GM21737 (cell line): ENCODE data around the gene GNG8.
"Not testable (repeated sequence)": the region's sequence is repeated elsewhere in the genome, so short reads cannot be mapped to it uniquely, and the experiment has no call there.

ENCODE experiments used
- ATAC-seq: cut with Tn5 transposase; IDR thresholded peaks from one replicate; pipeline ENCODE4 v1.9.1; 2021; ENCODE audit warnings: mild to moderate bottlenecking, moderate library complexity; ENCODE audit not compliant: unreplicated experiment

GNG8 gene

GRCh38 chr19:46648060-46648960 is 12.3 kb upstream of the GNG8 start:
- ATAC-seq, result no peak

GRCh38 chr19:46646402-46646801 is 10.4 kb upstream of the GNG8 start:
- ATAC-seq, result no peak

- ATAC-seq, result no peak
Observed at GRCh38 chr19:46644720-46645119, 8.7 kb upstream of the GNG8 start.

- ATAC-seq, result no peak
Observed at GRCh38 chr19:46640656-46641055, 4.7 kb upstream of the GNG8 start.

GRCh38 chr19:46639358-46640182 is 3.6 kb upstream of the GNG8 start:
- peak; percentile 16 for ATAC-seq

- no peak for ATAC-seq
Observed at GRCh38 chr19:46637224-46637623, 1.2 kb upstream of the GNG8 start.

- ATAC-seq, result no peak
Observed at GRCh38 chr19:46634656-46635218, 1.3 kb downstream of the GNG8 start.

GRCh38 chr19:46634045-46634655 is 1.9 kb downstream of the GNG8 start:
- ATAC-seq, result peak; percentile 50

GRCh38 chr19:46633130-46633529 is 2.9 kb downstream of the GNG8 start:
- no peak for ATAC-seq

GRCh38 chr19:46631481-46631880 is 4.5 kb downstream of the GNG8 start:
- ATAC-seq, result no peak

- ATAC-seq, result no peak
Observed at GRCh38 chr19:46630586-46631205, 5.3 kb downstream of the GNG8 start.

- no peak for ATAC-seq
Observed at GRCh38 chr19:46629546-46630025, 6.4 kb downstream of the GNG8 start.

GRCh38 chr19:46628970-46629369 is 7.0 kb downstream of the GNG8 start:
- ATAC-seq, result not testable (repeated sequence)

GRCh38 chr19:46626446-46626845 is 9.6 kb downstream of the GNG8 start:
- ATAC-seq, result no peak

GRCh38 chr19:46625731-46626130 is 10.3 kb downstream of the GNG8 start:
- ATAC-seq, result no peak

GRCh38 chr19:46624958-46625661 is 10.9 kb downstream of the GNG8 start, which contains the start of gene PTGIR:
TSS of gene PTGIR (minus strand) at chr19:46625089. CDS start at chr19:46624225, 864 bp downstream.
- ATAC-seq, result no peak

- ATAC-seq, result no peak
Observed at GRCh38 chr19:46623915-46624502, 12.0 kb downstream of the GNG8 start.

- ATAC-seq, result no peak
Observed at GRCh38 chr19:46622118-46622446, 13.9 kb downstream of the GNG8 start.
